ENCODE data around the gene ASCC1. TPM values are rescaled to one million over a fixed set of nuclear protein-coding genes. Genes with fewer than 3 reads are reported as not detected.
A peak's percentile ranks its signal among the peaks of the same experiment; 100 is the strongest.

The ASCC1 gene
- total and polyA plus RNA-seq, 2 of the 13 experiments (the other 11 are each of a cell fraction or from before 2014, with no cell fraction given): 21.6 to 30.1 TPM

DNA sequence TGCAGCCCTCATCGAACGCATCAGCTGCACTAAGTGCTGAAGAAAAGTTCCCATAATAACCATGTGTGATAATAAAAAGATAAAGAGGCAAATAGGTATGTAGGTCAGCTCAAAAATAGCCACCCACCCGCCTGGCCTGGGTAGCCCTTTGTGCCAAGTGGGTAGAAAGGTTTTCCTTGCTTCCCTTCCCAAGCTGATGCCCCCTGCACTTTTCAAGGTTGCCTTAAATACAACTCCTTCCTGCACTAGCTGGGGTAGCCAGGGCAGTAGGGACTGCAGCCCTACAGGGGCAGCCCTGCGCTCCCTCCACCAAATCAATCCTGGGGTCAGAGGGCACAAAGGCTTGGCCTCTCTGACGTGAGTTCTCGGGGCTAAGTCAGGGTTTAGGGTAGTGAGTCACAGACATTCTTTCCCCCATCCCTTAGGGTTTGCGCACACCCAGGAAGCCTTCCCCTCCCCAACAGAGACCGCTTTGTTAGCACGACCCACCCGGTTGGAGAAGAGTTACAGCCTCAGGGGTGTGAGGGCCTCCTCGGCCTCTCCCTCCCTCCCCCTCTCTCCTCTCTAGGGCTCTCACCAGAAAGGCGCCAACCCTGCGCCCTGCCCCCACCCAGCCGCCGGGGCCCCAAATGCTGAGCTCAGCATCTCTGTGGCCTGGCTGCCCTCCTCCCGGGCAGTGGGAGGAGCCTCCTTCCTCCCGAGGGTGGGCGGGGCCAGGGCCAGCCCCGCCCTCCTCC lies 44.3 kb upstream of the ASCC1 start (continued):
- TF ChIP-seq, protein P1, sequence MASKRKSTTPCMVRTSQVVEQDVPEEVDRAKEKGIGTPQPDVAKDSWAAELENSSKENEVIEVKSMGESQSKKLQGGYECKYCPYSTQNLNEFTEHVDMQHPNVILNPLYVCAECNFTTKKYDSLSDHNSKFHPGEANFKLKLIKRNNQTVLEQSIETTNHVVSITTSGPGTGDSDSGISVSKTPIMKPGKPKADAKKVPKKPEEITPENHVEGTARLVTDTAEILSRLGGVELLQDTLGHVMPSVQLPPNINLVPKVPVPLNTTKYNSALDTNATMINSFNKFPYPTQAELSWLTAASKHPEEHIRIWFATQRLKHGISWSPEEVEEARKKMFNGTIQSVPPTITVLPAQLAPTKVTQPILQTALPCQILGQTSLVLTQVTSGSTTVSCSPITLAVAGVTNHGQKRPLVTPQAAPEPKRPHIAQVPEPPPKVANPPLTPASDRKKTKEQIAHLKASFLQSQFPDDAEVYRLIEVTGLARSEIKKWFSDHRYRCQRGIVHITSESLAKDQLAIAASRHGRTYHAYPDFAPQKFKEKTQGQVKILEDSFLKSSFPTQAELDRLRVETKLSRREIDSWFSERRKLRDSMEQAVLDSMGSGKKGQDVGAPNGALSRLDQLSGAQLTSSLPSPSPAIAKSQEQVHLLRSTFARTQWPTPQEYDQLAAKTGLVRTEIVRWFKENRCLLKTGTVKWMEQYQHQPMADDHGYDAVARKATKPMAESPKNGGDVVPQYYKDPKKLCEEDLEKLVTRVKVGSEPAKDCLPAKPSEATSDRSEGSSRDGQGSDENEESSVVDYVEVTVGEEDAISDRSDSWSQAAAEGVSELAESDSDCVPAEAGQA (IDR thresholded peaks at IDR 0.05; ENCODE audit: low read depth): peak; percentile 24; the same call in 1 of the 2 replicates
- TF ChIP-seq, protein P1 (CRISPR knock-in tag; IDR thresholded peaks at IDR 0.05; ENCODE audit: borderline replicate concordance): no peak
- TF ChIP-seq ZFP36 (IDR thresholded peaks at IDR 0.05; ENCODE audit: borderline replicate concordance, low read depth, low read length, partially characterized antibody) (no peak), U2AF1 (optimal IDR thresholded peaks at IDR 0.05; ENCODE audit: low read depth, low read length) (no peak), ZFP1 (CRISPR knock-in tag; IDR thresholded peaks at IDR 0.05) (peak; percentile 84), SIX4 (CRISPR knock-in tag; IDR thresholded peaks at IDR 0.05) (no peak), ZSCAN9 (CRISPR knock-in tag; IDR thresholded peaks at IDR 0.05; ENCODE audit: borderline replicate concordance) (0 out of 2 replicates have a peak, but pooled peaks have one; percentile 55), ZNF577 (CRISPR knock-in tag; IDR thresholded peaks at IDR 0.05; ENCODE audit: borderline replicate concordance, low read depth) (no peak), HNRNPLL (IDR thresholded peaks at IDR 0.05; ENCODE audit: low read depth, low read length, poor library complexity, severe bottlenecking) (no peak), ZNF724P (CRISPR knock-in tag; IDR thresholded peaks at IDR 0.05; ENCODE audit: borderline replicate concordance) (no peak), KAT8 (CRISPR knock-in tag; IDR thresholded peaks at IDR 0.05) (peak; percentile 66)
- TF ChIP-seq, protein P2, sequence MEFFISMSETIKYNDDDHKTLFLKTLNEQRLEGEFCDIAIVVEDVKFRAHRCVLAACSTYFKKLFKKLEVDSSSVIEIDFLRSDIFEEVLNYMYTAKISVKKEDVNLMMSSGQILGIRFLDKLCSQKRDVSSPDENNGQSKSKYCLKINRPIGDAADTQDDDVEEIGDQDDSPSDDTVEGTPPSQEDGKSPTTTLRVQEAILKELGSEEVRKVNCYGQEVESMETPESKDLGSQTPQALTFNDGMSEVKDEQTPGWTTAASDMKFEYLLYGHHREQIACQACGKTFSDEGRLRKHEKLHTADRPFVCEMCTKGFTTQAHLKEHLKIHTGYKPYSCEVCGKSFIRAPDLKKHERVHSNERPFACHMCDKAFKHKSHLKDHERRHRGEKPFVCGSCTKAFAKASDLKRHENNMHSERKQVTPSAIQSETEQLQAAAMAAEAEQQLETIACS (CRISPR knock-in tag; IDR thresholded peaks at IDR 0.05): no peak
- TF ChIP-seq, protein P3, sequence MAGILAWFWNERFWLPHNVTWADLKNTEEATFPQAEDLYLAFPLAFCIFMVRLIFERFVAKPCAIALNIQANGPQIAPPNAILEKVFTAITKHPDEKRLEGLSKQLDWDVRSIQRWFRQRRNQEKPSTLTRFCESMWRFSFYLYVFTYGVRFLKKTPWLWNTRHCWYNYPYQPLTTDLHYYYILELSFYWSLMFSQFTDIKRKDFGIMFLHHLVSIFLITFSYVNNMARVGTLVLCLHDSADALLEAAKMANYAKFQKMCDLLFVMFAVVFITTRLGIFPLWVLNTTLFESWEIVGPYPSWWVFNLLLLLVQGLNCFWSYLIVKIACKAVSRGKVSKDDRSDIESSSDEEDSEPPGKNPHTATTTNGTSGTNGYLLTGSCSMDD (CRISPR knock-in tag; IDR thresholded peaks at IDR 0.05): no peak
- TF ChIP-seq, protein P4, sequence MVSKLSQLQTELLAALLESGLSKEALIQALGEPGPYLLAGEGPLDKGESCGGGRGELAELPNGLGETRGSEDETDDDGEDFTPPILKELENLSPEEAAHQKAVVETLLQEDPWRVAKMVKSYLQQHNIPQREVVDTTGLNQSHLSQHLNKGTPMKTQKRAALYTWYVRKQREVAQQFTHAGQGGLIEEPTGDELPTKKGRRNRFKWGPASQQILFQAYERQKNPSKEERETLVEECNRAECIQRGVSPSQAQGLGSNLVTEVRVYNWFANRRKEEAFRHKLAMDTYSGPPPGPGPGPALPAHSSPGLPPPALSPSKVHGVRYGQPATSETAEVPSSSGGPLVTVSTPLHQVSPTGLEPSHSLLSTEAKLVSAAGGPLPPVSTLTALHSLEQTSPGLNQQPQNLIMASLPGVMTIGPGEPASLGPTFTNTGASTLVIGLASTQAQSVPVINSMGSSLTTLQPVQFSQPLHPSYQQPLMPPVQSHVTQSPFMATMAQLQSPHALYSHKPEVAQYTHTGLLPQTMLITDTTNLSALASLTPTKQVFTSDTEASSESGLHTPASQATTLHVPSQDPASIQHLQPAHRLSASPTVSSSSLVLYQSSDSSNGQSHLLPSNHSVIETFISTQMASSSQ (IDR thresholded peaks at IDR 0.05; ENCODE audit: low read depth): no peak
- TF ChIP-seq, protein P4 (CRISPR knock-in tag; IDR thresholded peaks at IDR 0.05; ENCODE audit: borderline replicate concordance): peak; percentile 70; the same call in 1 of the 2 replicates

All from HepG2 (cell line).